Hepatocyte (in vitro differentiated cells): Measurements from ENCODE around the gene BAIAP2L1. TPM values are rescaled to one million over a fixed set of nuclear protein-coding genes. Genes with fewer than 3 reads are reported as not detected.
"Not testable (repeated sequence)": the region's sequence is repeated elsewhere in the genome, so short reads cannot be mapped to it uniquely, and the experiment has no call there.

Experiments used
- DNase-seq: peaks from one replicate; pipeline ENCODE4 v3.0.0-alpha.2; 2016; ENCODE audit warnings: low spot score
- H2AFZ ChIP-seq: fragments of 200-600 bp; sonication (generic); 2 replicates; pipeline ENCODE4 v1.6.0; 2016; ENCODE audit warnings: antibody characterized with exemption, mild to moderate bottlenecking
- H3K27ac ChIP-seq: fragments of 200-600 bp; sonication (generic); 2 replicates; pipeline ENCODE4 v1.5.1; 2016; ENCODE audit warnings: mild to moderate bottlenecking
- H3K27me3 ChIP-seq: fragments of 200-600 bp; sonication (generic); 2 replicates; pipeline ENCODE4 v1.6.1; 2016
- H3K36me3 ChIP-seq: fragments of 200-600 bp; sonication (generic); replicated peaks from 2 replicates; pipeline ENCODE4 v1.5.1; 2016; ENCODE audit warnings: low read depth; ENCODE audit not compliant: insufficient read depth
- H3K4me1 ChIP-seq: fragments of 200-600 bp; sonication (generic); 2 replicates; pipeline ENCODE4 v1.5.1; 2016; ENCODE audit warnings: mild to moderate bottlenecking, moderate library complexity; ENCODE audit not compliant: insufficient read depth
- H3K4me2 ChIP-seq: fragments of 200-600 bp; sonication (generic); 2 replicates; pipeline ENCODE4 v1.6.0; 2016
- H3K4me3 ChIP-seq: fragments of 200-600 bp; sonication (generic); 2 replicates; pipeline ENCODE4 v1.5.1; 2016; ENCODE audit warnings: mild to moderate bottlenecking
- H3K79me2 ChIP-seq: fragments of 200-600 bp; sonication (generic); 2 replicates; pipeline ENCODE4 v1.6.0; 2017; ENCODE audit warnings: mild to moderate bottlenecking
- H3K9me2 ChIP-seq: fragments of 200-600 bp; sonication (generic); replicated peaks from 2 replicates; pipeline ENCODE4 v1.6.0; 2017; ENCODE audit warnings: mild to moderate bottlenecking; ENCODE audit not compliant: insufficient read depth
- H3K9me3 ChIP-seq: fragments of 200-600 bp; sonication (generic); 2 replicates; pipeline ENCODE4 v1.5.1; 2016; ENCODE audit warnings: low read depth, mild to moderate bottlenecking
- H4K20me1 ChIP-seq: fragments of 200-600 bp; sonication (generic); 2 replicates; pipeline ENCODE4 v1.6.0; 2016; ENCODE audit warnings: mild to moderate bottlenecking; ENCODE audit not compliant: insufficient read depth, poor library complexity, severe bottlenecking
- CTCF ChIP-seq: fragments of 200-600 bp; sonication (generic); IDR thresholded peaks from 2 replicates; pipeline ENCODE4 v1.5.1; 2016; ENCODE audit warnings: antibody characterized with exemption, mild to moderate bottlenecking; ENCODE audit not compliant: poor library complexity
- EZH2 ChIP-seq: fragments of 200-600 bp; sonication (generic); IDR thresholded peaks from 2 replicates; pipeline ENCODE4 v1.6.1; 2016; ENCODE audit warnings: antibody characterized with exemption, mild to moderate bottlenecking, borderline replicate concordance
- EZH2phosphoT487 ChIP-seq: fragments of 200-600 bp; sonication (generic); IDR thresholded peaks from one replicate; pipeline ENCODE4 v1.6.1; 2018; ENCODE audit warnings: antibody characterized with exemption, mild to moderate bottlenecking, low read depth, moderate library complexity; ENCODE audit not compliant: unreplicated experiment, severe bottlenecking
- WGBS: methylation state at CpG from one replicate; pipeline ENCODE4 v1.1.6; 2016; ENCODE audit warnings: low lambda C conversion rate; ENCODE audit errors: missing lambda C conversion rate; 5-methylcytosine and 5-hydroxymethylcytosine counted together
- polyA plus RNA-seq: library from polyadenylated mRNA; unstranded; fragments of >200 nt; fragmentation: Nextera tagmentation; extraction: Ambion mirVana; gene quantifications from 2 replicates; pipeline ENCODE4 v1.2.1, GENCODE V29; 2016
- total RNA-seq: library from RNA; depleted of rRNA; stranded (reverse); fragments of >200 nt; gene quantifications from 2 replicates; pipeline ENCODE4 v1.2.3, GENCODE V29; 2014

The BAIAP2L1 gene
- total and polyA plus RNA-seq, 2 experiments from 2014 or later, result 25.4 to 32.0 TPM

- Histone ChIP-seq H3K9me3 (no peaks in the 10 kb centered on the region), H3K36me3 (no peaks in the 10 kb centered on the region), H2AFZ (no peak overlapping the region), H4K20me1 (no peaks in the 10 kb centered on the region), H3K27me3 (no peaks in the 10 kb centered on the region), H3K27ac (no peak overlapping the region), H3K79me2 (peaks cover 72% of the 10 kb centered on the region), H3K4me3 (no peak overlapping the region), H3K4me2 (no peak overlapping the region), H3K9me2 (no peaks in the 10 kb centered on the region), H3K4me1 (peaks cover 5% of the 10 kb centered on the region)
- TF ChIP-seq EZH2 (no peak), EZH2phosphoT487 (no peak), CTCF (no peak)
- WGBS, result 85% methylated on average over 9 of the region's 9 CpGs
- no peak for DNase-seq
These were observed 13.2 kb downstream of the BAIAP2L1 start for GRCh38 chr7:98387544-98388226.

- Histone ChIP-seq H3K27ac (no peak overlapping the region), H3K4me2 (no peak overlapping the region), H3K4me3 (no peak overlapping the region), H3K27me3 (no peaks in the 10 kb centered on the region), H2AFZ (no peak overlapping the region), H4K20me1 (no peaks in the 10 kb centered on the region), H3K36me3 (no peaks in the 10 kb centered on the region), H3K9me2 (no peaks in the 10 kb centered on the region), H3K4me1 (peaks cover under 1% of the 10 kb centered on the region), H3K9me3 (no peaks in the 10 kb centered on the region), H3K79me2 (peaks cover 72% of the 10 kb centered on the region)
- no peak for DNase-seq
- 89% methylated on average over 8 of the region's 8 CpGs for WGBS
- TF ChIP-seq CTCF (no peak), EZH2phosphoT487 (no peak), EZH2 (no peak)
These were observed 13.8 kb downstream of the BAIAP2L1 start for GRCh38 chr7:98387131-98387530.

- DNase-seq, H3K9me2 ChIP-seq, H3K27ac ChIP-seq, H3K4me3 ChIP-seq, H4K20me1 ChIP-seq, H2AFZ ChIP-seq, H3K36me3 ChIP-seq, H3K4me1 ChIP-seq, H3K27me3 ChIP-seq, H3K4me2 ChIP-seq, H3K9me3 ChIP-seq: not testable (repeated sequence)
- 98% methylated on average over 5 of the region's 5 CpGs for WGBS
- H3K79me2 ChIP-seq, result peaks cover 70% of the 10 kb centered on the region
These were observed 15.4 kb downstream of the BAIAP2L1 start for GRCh38 chr7:98385532-98385931.

GRCh38 chr7:98378210-98378819, 22.6 kb downstream of the BAIAP2L1 start:
- Histone ChIP-seq H3K4me2 (no peak overlapping the region), H3K79me2 (peaks cover 82% of the 10 kb centered on the region), H3K27ac (no peak overlapping the region), H2AFZ (no peak overlapping the region), H3K9me2 (no peaks in the 10 kb centered on the region), H3K9me3 (no peaks in the 10 kb centered on the region), H4K20me1 (no peaks in the 10 kb centered on the region), H3K27me3 (no peaks in the 10 kb centered on the region), H3K4me3 (no peak overlapping the region), H3K4me1 (no peaks in the 10 kb centered on the region), H3K36me3 (no peaks in the 10 kb centered on the region)
- 74% methylated on average over 9 of the region's 9 CpGs for WGBS
- no peak for DNase-seq
- TF ChIP-seq EZH2 (no peak), EZH2phosphoT487 (no peak), CTCF (no peak)
